ENCODE results near the gene TMUB1.
A peak's percentile ranks its signal among the peaks of the same experiment; 100 is the strongest.

The TMUB1 gene

DNA sequence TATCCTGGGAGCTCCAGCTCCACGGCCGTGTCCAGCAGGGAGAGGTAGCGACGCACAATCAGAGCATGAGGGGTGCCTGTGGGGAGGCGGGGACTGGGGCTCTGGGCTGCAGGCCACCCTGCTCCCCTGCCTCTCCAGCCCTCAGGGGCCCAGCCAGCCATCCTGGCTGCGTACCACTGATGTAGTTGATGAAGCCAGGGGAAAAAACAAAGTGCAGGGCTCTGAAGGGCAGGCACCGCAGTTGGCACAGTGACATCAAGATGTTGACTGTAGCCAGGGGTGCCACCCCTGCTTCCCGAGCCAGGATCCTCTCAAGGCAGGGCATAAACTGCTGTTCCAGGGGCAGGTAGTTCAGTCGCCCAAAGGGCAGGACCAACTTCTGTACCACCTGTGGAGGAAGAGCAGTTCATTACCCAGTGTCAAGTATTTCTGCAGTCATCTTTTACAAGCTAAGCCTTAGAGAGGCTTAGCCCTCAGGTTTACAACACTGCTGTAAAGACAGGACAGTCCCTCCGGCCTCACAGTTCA is 5.5 kb downstream of the TMUB1 start:
- H3K4me3 ChIP-seq (ENCODE audit: low read depth, low read length), result no peak overlapping the region
- in situ Hi-C loops (cut with HindIII; ENCODE audit: low sequenced_read_pairs), result no loop called here
- TF ChIP-seq, protein P1, sequence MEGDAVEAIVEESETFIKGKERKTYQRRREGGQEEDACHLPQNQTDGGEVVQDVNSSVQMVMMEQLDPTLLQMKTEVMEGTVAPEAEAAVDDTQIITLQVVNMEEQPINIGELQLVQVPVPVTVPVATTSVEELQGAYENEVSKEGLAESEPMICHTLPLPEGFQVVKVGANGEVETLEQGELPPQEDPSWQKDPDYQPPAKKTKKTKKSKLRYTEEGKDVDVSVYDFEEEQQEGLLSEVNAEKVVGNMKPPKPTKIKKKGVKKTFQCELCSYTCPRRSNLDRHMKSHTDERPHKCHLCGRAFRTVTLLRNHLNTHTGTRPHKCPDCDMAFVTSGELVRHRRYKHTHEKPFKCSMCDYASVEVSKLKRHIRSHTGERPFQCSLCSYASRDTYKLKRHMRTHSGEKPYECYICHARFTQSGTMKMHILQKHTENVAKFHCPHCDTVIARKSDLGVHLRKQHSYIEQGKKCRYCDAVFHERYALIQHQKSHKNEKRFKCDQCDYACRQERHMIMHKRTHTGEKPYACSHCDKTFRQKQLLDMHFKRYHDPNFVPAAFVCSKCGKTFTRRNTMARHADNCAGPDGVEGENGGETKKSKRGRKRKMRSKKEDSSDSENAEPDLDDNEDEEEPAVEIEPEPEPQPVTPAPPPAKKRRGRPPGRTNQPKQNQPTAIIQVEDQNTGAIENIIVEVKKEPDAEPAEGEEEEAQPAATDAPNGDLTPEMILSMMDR (IDR thresholded peaks at IDR 0.05; ENCODE audit: low read depth, low read length, missing control alignments), result no peak
- no peak for DNase-seq (ENCODE audit: low read depth)

DNA sequence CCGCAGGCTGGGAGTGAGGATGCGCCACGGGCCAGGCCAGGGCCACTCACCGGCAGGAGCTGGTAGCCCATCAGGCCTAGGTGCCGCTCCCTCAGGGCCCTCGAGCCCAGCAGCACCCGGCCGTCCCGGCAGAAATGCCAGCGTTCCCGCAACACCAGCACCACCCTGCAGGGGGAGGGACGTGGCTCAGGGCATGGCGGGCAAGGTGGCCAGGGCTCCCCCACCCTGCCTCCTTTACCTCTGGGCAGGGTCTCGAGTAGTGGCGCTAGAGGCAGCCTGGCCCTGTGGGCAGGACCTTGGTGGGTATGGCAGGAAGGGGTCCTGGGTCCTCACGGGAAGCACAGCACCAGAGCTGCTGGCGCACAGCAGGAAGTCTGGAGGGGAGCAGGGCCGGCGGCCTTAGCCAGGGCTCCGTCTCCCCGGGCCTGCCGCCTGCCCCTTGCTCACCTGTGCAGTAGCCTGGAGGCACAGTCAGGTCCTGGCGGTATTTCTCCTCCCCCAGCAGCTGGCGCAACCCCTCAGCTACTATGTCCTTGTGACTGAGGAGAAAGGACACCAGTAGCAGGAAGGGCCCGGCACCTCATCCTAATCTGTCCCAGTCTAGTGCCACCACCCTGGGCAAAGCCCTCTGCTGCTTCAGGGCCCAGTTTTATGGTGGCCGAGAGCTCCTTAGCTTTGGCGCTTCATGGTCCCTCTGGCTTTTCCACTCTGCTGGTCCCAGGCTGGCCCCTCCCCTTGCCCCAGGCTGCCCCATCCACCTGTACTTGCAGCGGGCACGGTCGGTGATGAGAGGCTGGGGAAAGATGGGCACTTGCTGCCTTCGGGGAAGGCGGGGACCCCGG is 6.2 kb downstream of the TMUB1 start:
- DNase-seq (ENCODE audit: low read depth), result no peak
- no peak overlapping the region for H3K4me3 ChIP-seq (ENCODE audit: low read depth, low read length)
- TF ChIP-seq, protein P1 (IDR thresholded peaks at IDR 0.05; ENCODE audit: low read depth, low read length, missing control alignments), result peak; percentile 44
- in situ Hi-C loops (cut with HindIII; ENCODE audit: low sequenced_read_pairs), result no loop called here

DNA sequence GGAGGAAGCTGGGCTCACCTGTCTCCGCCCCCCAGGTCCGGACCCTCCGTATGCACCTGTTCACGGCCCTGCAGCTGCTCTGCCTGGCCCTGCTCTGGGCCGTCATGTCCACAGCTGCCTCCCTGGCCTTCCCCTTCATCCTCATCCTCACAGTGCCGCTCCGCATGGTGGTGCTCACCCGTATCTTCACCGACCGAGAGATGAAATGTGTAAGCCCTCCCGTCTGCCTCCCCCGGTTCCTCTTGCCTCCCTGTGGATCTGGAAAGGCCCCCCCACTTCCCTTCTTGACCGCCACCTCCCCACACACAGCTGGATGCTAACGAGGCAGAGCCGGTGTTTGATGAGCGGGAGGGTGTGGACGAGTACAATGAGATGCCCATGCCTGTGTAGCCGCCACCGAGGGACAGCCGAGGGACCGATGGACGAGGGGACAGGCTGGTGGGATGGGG is 7.3 kb downstream of the TMUB1 start:
- TF ChIP-seq, protein P1 (IDR thresholded peaks at IDR 0.05; ENCODE audit: low read depth, low read length, missing control alignments), result no peak
- no peak for DNase-seq (ENCODE audit: low read depth)
- H3K4me3 ChIP-seq (ENCODE audit: low read depth, low read length), result no peak overlapping the region
- in situ Hi-C loops (cut with HindIII; ENCODE audit: low sequenced_read_pairs), result no loop called here

DNA sequence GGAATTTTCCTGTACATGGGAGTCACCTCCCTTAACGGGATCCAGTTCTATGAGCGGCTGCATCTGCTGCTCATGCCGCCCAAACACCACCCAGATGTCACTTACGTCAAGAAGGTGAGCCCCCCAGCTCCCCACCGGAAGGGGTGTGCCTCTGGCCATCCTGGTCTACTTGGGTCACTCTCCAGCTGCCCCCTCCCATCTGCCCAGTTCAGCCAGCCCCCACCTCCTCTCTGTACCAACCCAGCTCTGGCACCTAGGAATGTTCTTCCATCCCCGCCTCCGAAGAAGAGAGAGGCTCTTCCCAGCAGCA is 7.7 kb downstream of the TMUB1 start:
- H3K4me3 ChIP-seq (ENCODE audit: low read depth, low read length), result no peak overlapping the region
- DNase-seq (ENCODE audit: low read depth), result no peak
- TF ChIP-seq, protein P1 (IDR thresholded peaks at IDR 0.05; ENCODE audit: low read depth, low read length, missing control alignments), result no peak
- in situ Hi-C loops (cut with HindIII; ENCODE audit: low sequenced_read_pairs), result no loop called here

DNA sequence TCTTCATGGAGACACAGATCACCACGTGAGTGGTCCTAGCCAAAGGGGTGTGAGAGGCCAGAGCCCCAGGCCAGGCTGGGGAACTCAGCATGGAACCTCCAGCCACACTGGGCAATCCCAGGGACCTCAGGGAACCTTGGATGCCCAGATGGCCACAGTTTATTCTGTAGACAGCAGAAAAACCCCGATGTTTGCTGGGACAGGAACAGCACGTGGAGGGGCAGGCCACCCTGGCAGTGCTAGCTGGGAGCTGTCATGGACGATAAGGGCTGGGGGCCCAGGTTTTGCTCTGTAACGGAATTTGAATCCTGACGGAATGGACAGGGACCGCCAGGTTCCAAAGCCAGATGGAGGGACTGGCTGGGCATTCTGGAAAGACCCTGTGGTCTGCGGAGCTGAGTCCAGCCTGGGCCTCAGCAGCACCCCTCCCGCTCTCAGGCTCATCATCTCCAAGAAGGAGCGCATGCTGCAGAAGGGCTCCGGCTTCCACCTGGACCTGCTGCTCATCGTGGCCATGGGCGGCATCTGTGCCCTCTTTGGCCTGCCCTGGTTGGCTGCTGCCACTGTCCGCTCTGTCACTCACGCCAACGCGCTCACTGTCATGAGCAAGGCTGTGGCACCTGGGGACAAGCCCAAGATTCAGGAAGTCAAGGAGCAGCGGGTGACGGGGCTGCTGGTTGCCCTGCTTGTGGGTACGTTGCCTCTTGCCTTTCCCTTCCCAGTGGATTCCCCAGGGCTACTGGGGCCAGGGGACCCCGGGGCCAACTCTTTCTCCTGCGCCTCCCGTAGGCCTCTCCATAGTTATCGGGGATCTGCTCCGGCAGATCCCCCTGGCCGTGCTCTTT is 8.3 kb downstream of the TMUB1 start:
- H3K4me3 ChIP-seq (ENCODE audit: low read depth, low read length), result no peak overlapping the region
- in situ Hi-C loops (cut with HindIII; ENCODE audit: low sequenced_read_pairs), result no loop called here
- TF ChIP-seq, protein P1 (IDR thresholded peaks at IDR 0.05; ENCODE audit: low read depth, low read length, missing control alignments), result no peak
- DNase-seq (ENCODE audit: low read depth), result no peak

DNA sequence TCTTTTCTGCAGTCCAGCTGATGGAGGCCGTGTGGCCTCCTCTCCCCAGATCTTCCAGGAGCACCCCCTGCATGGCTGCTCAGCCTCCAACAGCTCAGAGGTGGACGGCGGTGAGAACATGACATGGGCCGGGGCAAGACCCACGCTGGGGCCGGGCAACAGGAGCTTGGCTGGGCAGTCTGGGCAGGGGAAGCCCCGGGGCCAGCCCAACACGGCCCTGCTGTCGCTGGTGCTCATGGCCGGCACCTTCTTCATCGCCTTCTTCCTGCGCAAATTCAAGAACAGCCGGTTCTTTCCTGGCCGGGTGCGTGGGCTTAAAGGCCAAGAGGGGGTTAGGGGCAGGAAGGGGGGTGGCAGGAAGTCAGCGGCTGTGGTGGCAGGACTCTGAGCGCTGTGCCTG is 9.3 kb downstream of the TMUB1 start:
- no peak overlapping the region for H3K4me3 ChIP-seq (ENCODE audit: low read depth, low read length)
- in situ Hi-C loops (cut with HindIII; ENCODE audit: low sequenced_read_pairs), result no loop called here
- TF ChIP-seq, protein P1 (IDR thresholded peaks at IDR 0.05; ENCODE audit: low read depth, low read length, missing control alignments), result no peak
- no peak for DNase-seq (ENCODE audit: low read depth)

Data from astrocyte of the cerebellum (primary cell).